GM19438 (cell line): ENCODE results near the gene ST3GAL3.

ENCODE experiments used
- ATAC-seq: cut with Tn5 transposase; IDR thresholded peaks from one replicate; pipeline ENCODE4 v1.9.1; 2021; ENCODE audit warnings: low read depth; ENCODE audit not compliant: unreplicated experiment

ST3GAL3 gene

GRCh38 chr1:43902058-43902831 is 194.9 kb downstream of the ST3GAL3 start:
- no peak for ATAC-seq

- ATAC-seq: no peak
These were observed 197.6 kb downstream of the ST3GAL3 start for GRCh38 chr1:43904660-43905551.

GRCh38 chr1:43908226-43908625 is 200.9 kb downstream of the ST3GAL3 start:
- no peak for ATAC-seq

GRCh38 chr1:43908858-43909257 is 201.5 kb downstream of the ST3GAL3 start:
- no peak for ATAC-seq

GRCh38 chr1:43910343-43910742 is 203.0 kb downstream of the ST3GAL3 start:
- ATAC-seq: no peak

GRCh38 chr1:43912607-43913006 is 205.3 kb downstream of the ST3GAL3 start:
- no peak for ATAC-seq

GRCh38 chr1:43913051-43913501 is 205.7 kb downstream of the ST3GAL3 start:
- no peak for ATAC-seq

GRCh38 chr1:43913666-43914360 is 206.5 kb downstream of the ST3GAL3 start:
- no peak for ATAC-seq

- ATAC-seq: no peak
These were observed 207.5 kb downstream of the ST3GAL3 start for GRCh38 chr1:43914576-43915525.

GRCh38 chr1:43919906-43920305 is 212.6 kb downstream of the ST3GAL3 start:
- no peak for ATAC-seq

- no peak for ATAC-seq
These were observed 213.7 kb downstream of the ST3GAL3 start for GRCh38 chr1:43921022-43921421.

GRCh38 chr1:43924516-43924915 is 217.2 kb downstream of the ST3GAL3 start:
- ATAC-seq: no peak

- ATAC-seq: no peak
These were observed 218.5 kb downstream of the ST3GAL3 start for GRCh38 chr1:43925846-43926245.

GRCh38 chr1:43930168-43930948 is 223.0 kb downstream of the ST3GAL3 start:
- ATAC-seq: no peak

GRCh38 chr1:43930949-43931275 is 223.6 kb downstream of the ST3GAL3 start:
- no peak for ATAC-seq

- no peak for ATAC-seq
These were observed 224.7 kb downstream of the ST3GAL3 start for GRCh38 chr1:43931711-43932660.

- no peak for ATAC-seq
These were observed 225.6 kb downstream of the ST3GAL3 start for GRCh38 chr1:43932786-43933385.
